Measurements from ENCODE around the gene PTGR2. TPM values are rescaled to one million over a fixed set of nuclear protein-coding genes. Genes with fewer than 3 reads are reported as not detected.

Gene PTGR2
- total and polyA plus RNA-seq, 4 donors, result 4.2 to 9.5 (median 7.9) TPM

- no peak for TF ChIP-seq FOXA2 (IDR thresholded peaks at IDR 0.05)
- no peak for TF ChIP-seq CTCF (IDR thresholded peaks at IDR 0.05; ENCODE audit: low read depth, low read length, missing input control)
- TF ChIP-seq RXRA (IDR thresholded peaks at IDR 0.05), result no peak
- no peak for TF ChIP-seq HNF4G (IDR thresholded peaks at IDR 0.05)
- no peak for TF ChIP-seq NR2F2 (IDR thresholded peaks at IDR 0.05)
- 98% methylated on average over 2 of the region's 2 CpGs for WGBS
- no peaks in the 10 kb centered on the region for H3K4me1 ChIP-seq (ENCODE audit: control insufficient read depth in 4 of 4, insufficient read depth in 4 of 4, low read length in 3 of 4)
Observed at GRCh38 chr14:73870525-73871235, 19.0 kb downstream of the PTGR2 start.

GRCh38 chr14:73873660-73874059, 22.0 kb downstream of the PTGR2 start:
- no peak for DNase-seq (ENCODE audit: low spot score)
- no peaks in the 10 kb centered on the region for H3K27me3 ChIP-seq (ENCODE audit: control insufficient read depth in 4 of 4, insufficient read depth in 4 of 4, low read length in 3 of 4)
- TF ChIP-seq MAX (IDR thresholded peaks at IDR 0.05) (no peak), JUND (IDR thresholded peaks at IDR 0.05) (no peak), YY1 (IDR thresholded peaks at IDR 0.05) (no peak), RAD21 (IDR thresholded peaks at IDR 0.05) (no peak), SP1 (IDR thresholded peaks at IDR 0.05) (no peak), ATF3 (IDR thresholded peaks at IDR 0.05) (no peak), NR2F2 (IDR thresholded peaks at IDR 0.05) (no peak), HNF4A (conservative IDR thresholded peaks at IDR 0.05) (no peak), FOXA1 (IDR thresholded peaks at IDR 0.05) (no peak), TAF1 (conservative IDR thresholded peaks at IDR 0.05) (no peak), HNF4G (IDR thresholded peaks at IDR 0.05) (no peak), CTCF (IDR thresholded peaks at IDR 0.05; ENCODE audit: low read depth, low read length, missing input control) (no peak), REST (IDR thresholded peaks at IDR 0.05) (no peak), ZBTB33 (IDR thresholded peaks at IDR 0.05) (no peak), RXRA (IDR thresholded peaks at IDR 0.05) (no peak), GABPA (IDR thresholded peaks at IDR 0.05 in 1 of 2, conservative IDR thresholded peaks at IDR 0.05 in 1 of 2) (no peak), EGR1 (IDR thresholded peaks at IDR 0.05; ENCODE audit: low read depth in 2 of 2) (no peak), FOXA2 (IDR thresholded peaks at IDR 0.05) (no peak)
- no peaks in the 10 kb centered on the region for H3K9me3 ChIP-seq (ENCODE audit: control insufficient read depth in 4 of 4, low read length in 3 of 4)
- 93% methylated on average over 3 of the region's 3 CpGs for WGBS
- peaks cover 2 to 9% (median 4%) of the 10 kb centered on the region in 4 donors for H3K36me3 ChIP-seq (ENCODE audit: control insufficient read depth in 4 of 4, insufficient read depth in 3 of 4, low read depth in 1 of 4, low read length in 3 of 4)
- H3K4me3 ChIP-seq (ENCODE audit: low read depth in 1 of 3, low read length in 3 of 3), result no peak overlapping the region
- no peak overlapping the region for H3K9ac ChIP-seq (ENCODE audit: low read depth in 1 of 2, low read length in 2 of 2)
- no peak overlapping the region for H3K27ac ChIP-seq (ENCODE audit: low read depth in 1 of 2, low read length in 2 of 2)
- H3K4me1 ChIP-seq (ENCODE audit: control insufficient read depth in 4 of 4, insufficient read depth in 4 of 4, low read length in 3 of 4), result no peaks in the 10 kb centered on the region

More at GRCh38 chr14:73870525-73871235, 19.0 kb downstream of the PTGR2 start:
- no peak overlapping the region for H3K9ac ChIP-seq (ENCODE audit: low read depth in 1 of 2, low read length in 2 of 2)
- peaks cover 0 to 6% (median 5%) of the 10 kb centered on the region in 4 donors for H3K36me3 ChIP-seq (ENCODE audit: control insufficient read depth in 4 of 4, insufficient read depth in 3 of 4, low read depth in 1 of 4, low read length in 3 of 4)
- H3K9me3 ChIP-seq (ENCODE audit: control insufficient read depth in 4 of 4, low read length in 3 of 4), result no peaks in the 10 kb centered on the region
- no peaks in the 10 kb centered on the region for H3K27me3 ChIP-seq (ENCODE audit: control insufficient read depth in 4 of 4, insufficient read depth in 4 of 4, low read length in 3 of 4)
- DNase-seq (ENCODE audit: low spot score), result no peak
- no peak overlapping the region for H3K27ac ChIP-seq (ENCODE audit: low read depth in 1 of 2, low read length in 2 of 2)
- no peak overlapping the region for H3K4me3 ChIP-seq (ENCODE audit: low read depth in 1 of 3, low read length in 3 of 3)
